HEK293T (cell line): ENCODE results near the gene DNAJC25.

Experiments used
- CTCF ChIA-PET: fragments of 350-600 bp; formaldehyde crosslinking; extraction: SDS; loops from one replicate; lab custom pipeline; 2021; ENCODE audit warnings: antibody characterized with exemption, inconsistent platforms; lab: Yijun Ruan, JAX
- POLR2A ChIA-PET: fragments of 350-600 bp; formaldehyde crosslinking; extraction: SDS; loops from one replicate; lab custom pipeline; 2020; ENCODE audit warnings: antibody characterized with exemption, inconsistent platforms; lab: Yijun Ruan, JAX
- DNase-seq: peaks from one replicate; pipeline ENCODE4 v3.0.0; 2012; ENCODE audit warnings: mixed read lengths; ENCODE audit errors: extremely low spot score
- ARNT ChIP-seq: fragments of 450-650 bp; IDR thresholded peaks from 2 replicates; pipeline ENCODE4 v1.6.1; 2017; ENCODE audit warnings: mild to moderate bottlenecking
- BHLHE40 ChIP-seq: fragments of 450-650 bp; IDR thresholded peaks from 2 replicates; pipeline ENCODE4 v1.6.1; 2016; ENCODE audit warnings: mild to moderate bottlenecking, moderate library complexity, borderline replicate concordance
- CTBP1 ChIP-seq: fragments of 450-650 bp; IDR thresholded peaks from 2 replicates; pipeline ENCODE4 v1.6.1; 2016; ENCODE audit warnings: borderline replicate concordance
- ELF4 ChIP-seq: fragments of 450-650 bp; IDR thresholded peaks from 2 replicates; pipeline ENCODE4 v1.6.1; 2017; ENCODE audit warnings: antibody characterized with exemption
- FOXA1 ChIP-seq: fragments of 450-650 bp; IDR thresholded peaks from 2 replicates; pipeline ENCODE4 v1.6.1; 2016; ENCODE audit warnings: mild to moderate bottlenecking
- FOXK2 ChIP-seq: fragments of 450-650 bp; IDR thresholded peaks from 2 replicates; pipeline ENCODE4 v1.6.1; 2016; ENCODE audit warnings: mild to moderate bottlenecking
- FOXM1 ChIP-seq: fragments of 450-650 bp; IDR thresholded peaks from 2 replicates; pipeline ENCODE4 v1.6.1; 2017; ENCODE audit warnings: mild to moderate bottlenecking, borderline replicate concordance
- HDGF ChIP-seq: fragments of 450-650 bp; IDR thresholded peaks from 2 replicates; pipeline ENCODE4 v1.6.1; 2017; ENCODE audit warnings: antibody characterized with exemption, borderline replicate concordance
- L3MBTL2 ChIP-seq: fragments of 450-650 bp; conservative IDR thresholded peaks from 2 replicates; pipeline ENCODE4 v1.6.1; 2016; ENCODE audit warnings: mild to moderate bottlenecking
- LEF1 ChIP-seq: fragments of 450-650 bp; IDR thresholded peaks from 2 replicates; pipeline ENCODE4 v1.6.1; 2017; ENCODE audit warnings: mild to moderate bottlenecking, borderline replicate concordance
- NFRKB ChIP-seq: fragments of 450-650 bp; IDR thresholded peaks from 2 replicates; pipeline ENCODE4 v1.6.1; 2016; ENCODE audit warnings: mild to moderate bottlenecking, moderate library complexity
- SP1 ChIP-seq: fragments of 450-650 bp; IDR thresholded peaks from 2 replicates; pipeline ENCODE4 v1.6.1; 2017
- SUZ12 ChIP-seq: fragments of 450-650 bp; IDR thresholded peaks from 2 replicates; pipeline ENCODE4 v1.6.1; 2016; ENCODE audit warnings: mild to moderate bottlenecking
- TARDBP ChIP-seq: fragments of 450-650 bp; IDR thresholded peaks from 2 replicates; pipeline ENCODE4 v1.6.1; 2016
- ZNF384 ChIP-seq: fragments of 450-650 bp; IDR thresholded peaks from 2 replicates; pipeline ENCODE4 v1.6.1; 2016
- TF ChIP-seq, protein P1 (sequence below): fragments of 450-650 bp; IDR thresholded peaks from 2 replicates; pipeline ENCODE4 v1.6.1; 2016

The DNAJC25 gene

GRCh38 chr9:111632060-111632459, 926 bp downstream of the DNAJC25 start:
- TF ChIP-seq FOXM1 (no peak), CTBP1 (no peak), LEF1 (no peak), FOXA1 (no peak), FOXK2 (no peak), HDGF (no peak), SUZ12 (no peak), ARNT (no peak), SP1 (no peak), TARDBP (no peak), BHLHE40 (no peak), ZNF384 (no peak), NFRKB (no peak), L3MBTL2 (no peak), ELF4 (no peak)
- TF ChIP-seq, protein P1, sequence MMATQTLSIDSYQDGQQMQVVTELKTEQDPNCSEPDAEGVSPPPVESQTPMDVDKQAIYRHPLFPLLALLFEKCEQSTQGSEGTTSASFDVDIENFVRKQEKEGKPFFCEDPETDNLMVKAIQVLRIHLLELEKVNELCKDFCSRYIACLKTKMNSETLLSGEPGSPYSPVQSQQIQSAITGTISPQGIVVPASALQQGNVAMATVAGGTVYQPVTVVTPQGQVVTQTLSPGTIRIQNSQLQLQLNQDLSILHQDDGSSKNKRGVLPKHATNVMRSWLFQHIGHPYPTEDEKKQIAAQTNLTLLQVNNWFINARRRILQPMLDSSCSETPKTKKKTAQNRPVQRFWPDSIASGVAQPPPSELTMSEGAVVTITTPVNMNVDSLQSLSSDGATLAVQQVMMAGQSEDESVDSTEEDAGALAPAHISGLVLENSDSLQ = no peak
- CTCF ChIA-PET = no interaction called here
- DNase-seq = no peak
- POLR2A ChIA-PET = interaction anchor here (1.0 to 1.9 kb wide), 6 partner anchors 16 to 33 kb away, joined by 3 to 17 read pairs (median 7); partner anchors contain the start of genes GNG10 and PTGR1

- DNase-seq = no peak
- TF ChIP-seq L3MBTL2 (no peak), ELF4 (no peak), ARNT (no peak), CTBP1 (no peak)
- TF ChIP-seq, protein P1 = no peak
- POLR2A ChIA-PET = interaction anchor here (1.1 kb wide), 1 partner anchor 28 kb away, joined by 3 read pairs; the partner anchor contains the start of gene GNG10
- CTCF ChIA-PET = no interaction called here
Measured at GRCh38 chr9:111632695-111633388, 1.7 kb downstream of the DNAJC25 start.

- no peak for TF ChIP-seq L3MBTL2
- TF ChIP-seq ZNF384 = no peak
- no peak for TF ChIP-seq BHLHE40
- no peak for TF ChIP-seq SUZ12
- TF ChIP-seq ELF4 = no peak
- TF ChIP-seq FOXM1 = no peak
- no peak for TF ChIP-seq CTBP1
- TF ChIP-seq TARDBP = no peak
- no peak for TF ChIP-seq LEF1
- no peak for TF ChIP-seq ARNT
- no peak for TF ChIP-seq FOXA1
- ChIA-PET CTCF (no interaction called here), POLR2A (no interaction called here)
- DNase-seq = no peak
Measured at GRCh38 chr9:111633389-111633736, 2.2 kb downstream of the DNAJC25 start.

GRCh38 chr9:111634860-111635259, 3.7 kb downstream of the DNAJC25 start:
- no peak for DNase-seq
- CTCF ChIA-PET = no interaction called here
- POLR2A ChIA-PET = no interaction called here
- TF ChIP-seq ELF4 (no peak), BHLHE40 (no peak), HDGF (no peak), ZNF384 (no peak), CTBP1 (no peak)

- DNase-seq = no peak
- ChIA-PET CTCF (no interaction called here), POLR2A (interaction anchor here (1.6 kb wide), 1 partner anchor 24 kb away, joined by 5 read pairs; the partner anchor contains the start of gene GNG10)
- TF ChIP-seq ELF4 = no peak
- TF ChIP-seq HDGF = no peak
- TF ChIP-seq FOXK2 = no peak
- TF ChIP-seq L3MBTL2 = no peak
- TF ChIP-seq LEF1 = no peak
- no peak for TF ChIP-seq FOXA1
Measured at GRCh38 chr9:111637421-111637950, 6.4 kb downstream of the DNAJC25 start.

DNA sequence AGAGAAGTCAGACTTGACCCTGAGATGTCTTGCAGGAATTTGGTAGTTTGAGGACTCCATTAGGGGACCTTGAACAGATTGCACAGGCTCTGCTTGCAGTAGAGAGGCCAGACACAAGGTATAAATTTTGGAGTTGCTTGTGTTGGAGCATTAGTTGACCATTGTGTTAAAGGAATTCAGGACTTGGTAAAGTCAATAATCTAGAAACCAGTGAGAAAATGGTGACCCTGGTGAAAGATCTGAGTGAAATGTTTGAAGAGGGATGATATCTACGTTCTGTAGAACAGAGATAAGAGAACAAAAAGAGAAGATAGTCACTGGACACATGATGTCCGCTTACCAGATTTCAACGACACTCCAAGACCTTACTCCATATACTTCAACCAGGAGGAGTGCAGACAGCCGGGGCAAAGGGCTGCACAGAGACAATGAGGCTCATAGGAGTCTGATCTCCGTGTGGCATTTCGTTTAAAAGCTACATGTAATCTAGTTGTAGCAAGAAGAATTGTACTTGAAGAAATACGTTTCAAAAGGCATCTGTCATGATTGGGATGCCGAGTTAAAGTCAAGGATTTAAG, 13.2 kb downstream of the DNAJC25 start:
- no peak for TF ChIP-seq SP1
- TF ChIP-seq, protein P1 = no peak
- no peak for TF ChIP-seq ARNT
- TF ChIP-seq BHLHE40 = no peak
- no peak for TF ChIP-seq FOXK2
- TF ChIP-seq HDGF = no peak
- TF ChIP-seq TARDBP = no peak
- TF ChIP-seq L3MBTL2 = no peak
- no peak for DNase-seq
- ChIA-PET POLR2A (no interaction called here), CTCF (no interaction called here)
